ENCODE measurements around the gene TCP11L2.

DNA sequence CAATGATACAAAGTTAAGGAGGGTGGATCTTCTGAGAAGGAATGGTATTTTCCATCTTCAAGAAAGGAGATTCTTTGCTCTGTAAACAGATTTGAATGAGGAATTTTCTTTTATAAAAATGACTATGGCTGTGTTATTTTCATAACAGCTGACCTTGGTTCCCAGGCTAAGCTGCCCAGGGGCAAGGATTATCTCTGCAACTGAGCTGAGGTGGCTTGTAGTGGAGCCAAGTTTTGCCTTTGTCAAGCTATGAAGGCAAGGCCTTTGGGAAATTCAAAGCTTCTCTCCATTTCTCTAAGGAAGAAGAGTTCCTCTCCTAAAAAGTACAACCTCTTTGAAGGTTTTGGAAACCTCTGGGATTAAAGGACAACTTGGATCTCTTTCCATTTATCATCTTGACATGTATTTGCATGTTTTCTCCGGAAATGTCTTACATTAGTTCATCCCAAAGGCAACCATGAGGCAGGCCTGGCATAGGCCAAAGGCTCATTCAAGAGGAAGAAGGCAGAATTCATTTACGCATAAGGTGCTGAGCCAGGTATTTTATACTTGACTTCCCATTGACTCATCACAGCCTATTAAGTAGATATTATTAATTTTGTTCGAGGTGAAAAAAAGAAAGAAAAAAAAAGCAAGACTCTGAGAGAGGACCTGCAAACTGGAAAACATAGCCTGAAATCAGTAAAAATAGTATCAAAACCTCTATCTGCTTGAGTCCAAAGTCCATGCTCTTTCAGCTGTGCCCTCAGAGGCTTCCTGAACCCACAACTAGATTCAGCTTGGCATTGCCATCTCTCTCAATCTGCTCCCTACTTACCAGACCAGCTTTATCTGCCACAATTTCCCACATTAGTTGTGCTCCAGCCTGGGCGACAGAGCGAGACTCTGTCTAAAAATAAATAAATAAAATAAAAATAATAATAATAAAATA, 30.7 kb upstream of the TCP11L2 start:
- TF ChIP-seq, protein P1, sequence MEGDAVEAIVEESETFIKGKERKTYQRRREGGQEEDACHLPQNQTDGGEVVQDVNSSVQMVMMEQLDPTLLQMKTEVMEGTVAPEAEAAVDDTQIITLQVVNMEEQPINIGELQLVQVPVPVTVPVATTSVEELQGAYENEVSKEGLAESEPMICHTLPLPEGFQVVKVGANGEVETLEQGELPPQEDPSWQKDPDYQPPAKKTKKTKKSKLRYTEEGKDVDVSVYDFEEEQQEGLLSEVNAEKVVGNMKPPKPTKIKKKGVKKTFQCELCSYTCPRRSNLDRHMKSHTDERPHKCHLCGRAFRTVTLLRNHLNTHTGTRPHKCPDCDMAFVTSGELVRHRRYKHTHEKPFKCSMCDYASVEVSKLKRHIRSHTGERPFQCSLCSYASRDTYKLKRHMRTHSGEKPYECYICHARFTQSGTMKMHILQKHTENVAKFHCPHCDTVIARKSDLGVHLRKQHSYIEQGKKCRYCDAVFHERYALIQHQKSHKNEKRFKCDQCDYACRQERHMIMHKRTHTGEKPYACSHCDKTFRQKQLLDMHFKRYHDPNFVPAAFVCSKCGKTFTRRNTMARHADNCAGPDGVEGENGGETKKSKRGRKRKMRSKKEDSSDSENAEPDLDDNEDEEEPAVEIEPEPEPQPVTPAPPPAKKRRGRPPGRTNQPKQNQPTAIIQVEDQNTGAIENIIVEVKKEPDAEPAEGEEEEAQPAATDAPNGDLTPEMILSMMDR (IDR thresholded peaks at IDR 0.05; ENCODE audit: borderline replicate concordance, extremely low read depth, low read length, poor library complexity, severe bottlenecking), result no peak
- no peak for TF ChIP-seq EZH2 (IDR thresholded peaks at IDR 0.05; ENCODE audit: borderline replicate concordance, low read depth, low read length, severe bottlenecking)
